Suprapubic skin (tissue), 4 donors: ENCODE results near the gene CNOT3.

Experiments
- POLR2A ChIP-seq, 2 donors: fragments of 450-650 bp; IDR thresholded peaks; one replicate each; pipeline ENCODE4 v1.6.1; 2017; ENCODE audit warnings: antibody characterized with exemption in 2 of 2, mild to moderate bottlenecking in 2 of 2, moderate library complexity in 2 of 2
- POLR2AphosphoS5 ChIP-seq, 3 donors: sonication (generic); formaldehyde crosslinking; IDR thresholded peaks; one replicate each; pipeline ENCODE4 v1.6.1; 2017; ENCODE audit warnings: antibody characterized with exemption in 3 of 3
- TF ChIP-seq, protein P1 (sequence below), 2 donors: fragments of 200-600 bp in 1 of 2; fragments of 450-650 bp in 1 of 2; sonication (generic) in 1 of 2; IDR thresholded peaks; one replicate each; pipeline ENCODE4 v1.5.1; 2016 to 2019; ENCODE audit warnings: antibody characterized with exemption in 2 of 2, mild to moderate bottlenecking in 1 of 2, moderate library complexity in 1 of 2

DNA sequence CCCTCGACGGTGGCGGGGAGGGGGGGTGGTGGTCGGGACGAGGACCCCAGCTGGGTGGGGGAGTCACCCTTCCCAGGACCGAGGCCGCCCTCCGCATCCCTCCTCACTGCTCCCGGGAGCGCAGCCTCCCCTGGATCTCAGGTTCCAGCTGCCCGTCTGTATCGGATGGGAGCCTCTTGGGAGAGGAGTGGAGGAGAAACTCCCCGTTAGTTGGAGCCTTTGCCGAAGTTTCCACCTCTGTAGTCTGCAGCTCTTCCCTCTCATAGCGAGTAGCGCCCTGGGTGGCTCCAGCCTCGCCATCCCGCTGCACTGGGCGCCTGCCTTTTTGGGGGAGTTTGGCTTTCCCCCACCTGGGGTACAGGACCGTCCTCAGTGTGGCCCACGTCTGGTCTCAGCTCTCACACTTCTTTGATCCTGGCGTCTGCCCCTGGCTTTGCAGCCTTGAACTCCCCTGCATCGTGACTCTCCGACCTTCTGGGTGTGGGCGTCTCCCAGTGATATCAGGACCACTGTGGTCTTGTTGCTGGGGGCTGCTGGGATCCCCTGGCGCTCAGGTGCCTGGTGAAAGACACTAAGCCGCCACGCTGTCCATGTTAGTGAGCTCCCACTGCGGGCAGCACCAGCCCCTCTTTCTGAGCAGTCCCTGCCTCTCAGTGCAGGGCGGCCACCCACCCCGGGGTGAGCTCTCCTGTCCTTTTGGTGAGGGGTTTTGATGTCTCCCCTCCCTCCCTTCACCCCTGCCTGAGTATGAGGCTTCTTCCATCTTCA, 1.1 kb downstream of the CNOT3 start:
- TF ChIP-seq, protein P1, sequence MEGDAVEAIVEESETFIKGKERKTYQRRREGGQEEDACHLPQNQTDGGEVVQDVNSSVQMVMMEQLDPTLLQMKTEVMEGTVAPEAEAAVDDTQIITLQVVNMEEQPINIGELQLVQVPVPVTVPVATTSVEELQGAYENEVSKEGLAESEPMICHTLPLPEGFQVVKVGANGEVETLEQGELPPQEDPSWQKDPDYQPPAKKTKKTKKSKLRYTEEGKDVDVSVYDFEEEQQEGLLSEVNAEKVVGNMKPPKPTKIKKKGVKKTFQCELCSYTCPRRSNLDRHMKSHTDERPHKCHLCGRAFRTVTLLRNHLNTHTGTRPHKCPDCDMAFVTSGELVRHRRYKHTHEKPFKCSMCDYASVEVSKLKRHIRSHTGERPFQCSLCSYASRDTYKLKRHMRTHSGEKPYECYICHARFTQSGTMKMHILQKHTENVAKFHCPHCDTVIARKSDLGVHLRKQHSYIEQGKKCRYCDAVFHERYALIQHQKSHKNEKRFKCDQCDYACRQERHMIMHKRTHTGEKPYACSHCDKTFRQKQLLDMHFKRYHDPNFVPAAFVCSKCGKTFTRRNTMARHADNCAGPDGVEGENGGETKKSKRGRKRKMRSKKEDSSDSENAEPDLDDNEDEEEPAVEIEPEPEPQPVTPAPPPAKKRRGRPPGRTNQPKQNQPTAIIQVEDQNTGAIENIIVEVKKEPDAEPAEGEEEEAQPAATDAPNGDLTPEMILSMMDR (IDR thresholded peaks at IDR 0.05), result no peak
- TF ChIP-seq POLR2A (IDR thresholded peaks at IDR 0.05) (no peak), POLR2AphosphoS5 (IDR thresholded peaks at IDR 0.05) (no peak)
